ENCODE data around the gene SETSIP.

DNA sequence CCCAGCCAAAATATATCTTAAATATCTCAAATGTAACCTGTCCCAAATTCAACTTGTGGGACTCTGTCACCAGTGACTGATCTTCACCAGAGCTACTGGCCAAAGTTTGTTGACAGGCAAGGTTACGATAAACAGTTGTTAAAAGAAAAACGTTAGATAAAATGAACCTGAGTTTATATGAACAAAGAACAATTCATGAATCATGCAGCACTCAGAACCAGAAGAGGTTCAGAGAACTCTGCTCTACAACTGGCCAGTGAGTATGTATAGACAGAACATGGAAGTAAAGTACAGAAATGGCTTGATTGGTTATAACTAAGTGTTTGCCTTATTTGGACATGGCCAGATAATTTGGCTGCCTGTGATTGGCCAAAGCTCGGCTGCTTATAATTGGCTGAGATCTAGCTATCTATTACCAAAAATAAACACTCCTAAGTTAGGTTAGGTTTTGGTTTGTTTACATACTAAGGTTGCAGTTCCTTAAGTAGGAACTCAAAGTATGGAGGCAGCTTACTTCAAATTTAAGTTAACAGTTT, 30.4 kb upstream of the SETSIP start:
- no peak for TF ChIP-seq CTCF (IDR thresholded peaks at IDR 0.05; ENCODE audit: control extremely low read depth in 1 of 3, insufficient read depth in 1 of 3, low read depth in 1 of 3, low read length in 3 of 3)
- no peak for TF ChIP-seq SP2 (IDR thresholded peaks at IDR 0.05; ENCODE audit: low read length)
- TF ChIP-seq SIN3A (conservative IDR thresholded peaks at IDR 0.05 in 1 of 2, IDR thresholded peaks at IDR 0.05 in 1 of 2; ENCODE audit: low read depth in 1 of 2, low read length in 2 of 2): no peak
- no peak for TF ChIP-seq HDAC6 (IDR thresholded peaks at IDR 0.05; ENCODE audit: low read depth, low read length)

Data from H1 (cell line).